ENCODE measurements around the gene RAB27B. TPM values are rescaled to one million over a fixed set of nuclear protein-coding genes. Genes with fewer than 3 reads are reported as not detected.

RAB27B gene
- polyA plus RNA-seq, 2 of the 4 experiments (the other 2 are of a cell fraction) = 11.0 to 13.2 TPM

- Histone ChIP-seq H3K4me1 (no peaks in the 10 kb centered on the region), H3K27ac (no peak overlapping the region), H3K9me3 (no peaks in the 10 kb centered on the region), H3K4me2 (no peak overlapping the region), H3K4me3 (no peak overlapping the region)
- TF ChIP-seq CBX8 (IDR thresholded peaks at IDR 0.05) (no peak), RFX5 (IDR thresholded peaks at IDR 0.05) (no peak), CTCF (IDR thresholded peaks at IDR 0.05) (no peak), ESRRA (IDR thresholded peaks at IDR 0.05; ENCODE audit: borderline replicate concordance, low read length) (no peak), NFE2L2 (conservative IDR thresholded peaks at IDR 0.05; ENCODE audit: low read length) (no peak), ZFP36 (IDR thresholded peaks at IDR 0.05; ENCODE audit: borderline replicate concordance, partially characterized antibody) (no peak)
- TF ChIP-seq, protein P1, sequence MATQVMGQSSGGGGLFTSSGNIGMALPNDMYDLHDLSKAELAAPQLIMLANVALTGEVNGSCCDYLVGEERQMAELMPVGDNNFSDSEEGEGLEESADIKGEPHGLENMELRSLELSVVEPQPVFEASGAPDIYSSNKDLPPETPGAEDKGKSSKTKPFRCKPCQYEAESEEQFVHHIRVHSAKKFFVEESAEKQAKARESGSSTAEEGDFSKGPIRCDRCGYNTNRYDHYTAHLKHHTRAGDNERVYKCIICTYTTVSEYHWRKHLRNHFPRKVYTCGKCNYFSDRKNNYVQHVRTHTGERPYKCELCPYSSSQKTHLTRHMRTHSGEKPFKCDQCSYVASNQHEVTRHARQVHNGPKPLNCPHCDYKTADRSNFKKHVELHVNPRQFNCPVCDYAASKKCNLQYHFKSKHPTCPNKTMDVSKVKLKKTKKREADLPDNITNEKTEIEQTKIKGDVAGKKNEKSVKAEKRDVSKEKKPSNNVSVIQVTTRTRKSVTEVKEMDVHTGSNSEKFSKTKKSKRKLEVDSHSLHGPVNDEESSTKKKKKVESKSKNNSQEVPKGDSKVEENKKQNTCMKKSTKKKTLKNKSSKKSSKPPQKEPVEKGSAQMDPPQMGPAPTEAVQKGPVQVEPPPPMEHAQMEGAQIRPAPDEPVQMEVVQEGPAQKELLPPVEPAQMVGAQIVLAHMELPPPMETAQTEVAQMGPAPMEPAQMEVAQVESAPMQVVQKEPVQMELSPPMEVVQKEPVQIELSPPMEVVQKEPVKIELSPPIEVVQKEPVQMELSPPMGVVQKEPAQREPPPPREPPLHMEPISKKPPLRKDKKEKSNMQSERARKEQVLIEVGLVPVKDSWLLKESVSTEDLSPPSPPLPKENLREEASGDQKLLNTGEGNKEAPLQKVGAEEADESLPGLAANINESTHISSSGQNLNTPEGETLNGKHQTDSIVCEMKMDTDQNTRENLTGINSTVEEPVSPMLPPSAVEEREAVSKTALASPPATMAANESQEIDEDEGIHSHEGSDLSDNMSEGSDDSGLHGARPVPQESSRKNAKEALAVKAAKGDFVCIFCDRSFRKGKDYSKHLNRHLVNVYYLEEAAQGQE (IDR thresholded peaks at IDR 0.05) = no peak
- TF ChIP-seq, protein P2, sequence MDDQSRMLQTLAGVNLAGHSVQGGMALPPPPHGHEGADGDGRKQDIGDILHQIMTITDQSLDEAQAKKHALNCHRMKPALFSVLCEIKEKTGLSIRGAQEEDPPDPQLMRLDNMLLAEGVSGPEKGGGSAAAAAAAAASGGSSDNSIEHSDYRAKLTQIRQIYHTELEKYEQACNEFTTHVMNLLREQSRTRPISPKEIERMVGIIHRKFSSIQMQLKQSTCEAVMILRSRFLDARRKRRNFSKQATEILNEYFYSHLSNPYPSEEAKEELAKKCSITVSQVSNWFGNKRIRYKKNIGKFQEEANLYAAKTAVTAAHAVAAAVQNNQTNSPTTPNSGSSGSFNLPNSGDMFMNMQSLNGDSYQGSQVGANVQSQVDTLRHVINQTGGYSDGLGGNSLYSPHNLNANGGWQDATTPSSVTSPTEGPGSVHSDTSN (IDR thresholded peaks at IDR 0.05) = no peak
- TF ChIP-seq, protein P3, sequence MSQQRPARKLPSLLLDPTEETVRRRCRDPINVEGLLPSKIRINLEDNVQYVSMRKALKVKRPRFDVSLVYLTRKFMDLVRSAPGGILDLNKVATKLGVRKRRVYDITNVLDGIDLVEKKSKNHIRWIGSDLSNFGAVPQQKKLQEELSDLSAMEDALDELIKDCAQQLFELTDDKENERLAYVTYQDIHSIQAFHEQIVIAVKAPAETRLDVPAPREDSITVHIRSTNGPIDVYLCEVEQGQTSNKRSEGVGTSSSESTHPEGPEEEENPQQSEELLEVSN (IDR thresholded peaks at IDR 0.05; ENCODE audit: borderline replicate concordance, low read depth) = no peak
- ChIA-PET POLR2A (no interaction called here), CTCF (no interaction called here)
- ATAC-seq (peak in 1 of 2 experiments; percentile 37; a peak in 1 of 6 replicates), DNase-seq (ENCODE audit: low read depth in 1 of 2, low spot score in 1 of 2) (no peak), FAIRE-seq (no peak)
- 92% methylated on average over 4 of the region's 4 CpGs for WGBS (ENCODE audit: missing lambda C conversion rate)
Measured at GRCh38 chr18:54931152-54931551, 102.9 kb downstream of the RAB27B start.

- no peaks in the 10 kb centered on the region for H3K9me3 ChIP-seq
- no peak overlapping the region for H3K27ac ChIP-seq
- WGBS (ENCODE audit: missing lambda C conversion rate) = 20% methylated on average over 1 of the region's 1 CpG
- DNase-seq (ENCODE audit: low read depth in 1 of 2, low spot score in 1 of 2) = no peak
- no peak overlapping the region for H3K4me3 ChIP-seq
- H3K4me1 ChIP-seq = no peaks in the 10 kb centered on the region
- no peak for ATAC-seq
- ChIA-PET CTCF (no interaction called here), POLR2A (no interaction called here)
- no peak for FAIRE-seq
- H3K4me2 ChIP-seq = no peak overlapping the region
- TF ChIP-seq USF2 (IDR thresholded peaks at IDR 0.05) = no peak
- no peak for TF ChIP-seq RNF2 (IDR thresholded peaks at IDR 0.05; ENCODE audit: borderline replicate concordance, low read depth)
- TF ChIP-seq EHF (CRISPR knock-in tag; IDR thresholded peaks at IDR 0.05) = no peak
- TF ChIP-seq MYC (IDR thresholded peaks at IDR 0.05; ENCODE audit: borderline replicate concordance, low read length) = no peak
- TF ChIP-seq CHD4 (IDR thresholded peaks at IDR 0.05; ENCODE audit: borderline replicate concordance) = no peak
- no peak for TF ChIP-seq CBX8 (IDR thresholded peaks at IDR 0.05)
- no peak for TF ChIP-seq EP300 (IDR thresholded peaks at IDR 0.05)
- no peak for TF ChIP-seq ATOH8 (CRISPR knock-in tag; IDR thresholded peaks at IDR 0.05; ENCODE audit: low read depth)
- no peak for TF ChIP-seq MAFK (IDR thresholded peaks at IDR 0.05; ENCODE audit: partially characterized antibody)
- TF ChIP-seq, protein P1 (IDR thresholded peaks at IDR 0.05) = no peak
- TF ChIP-seq KDM5A (IDR thresholded peaks at IDR 0.05) = no peak
- TF ChIP-seq FOSB (CRISPR knock-in tag; IDR thresholded peaks at IDR 0.05) = no peak
- TF ChIP-seq NR3C1 (IDR thresholded peaks at IDR 0.05) = no peak
Measured at GRCh38 chr18:54932472-54932871, 104.2 kb downstream of the RAB27B start.

Measured in A549 (cell line).